Lower leg skin (tissue), 3 donors: ENCODE measurements around the gene GABRD.

ENCODE experiments used
- CTCF ChIP-seq, 3 donors: fragments of 450-650 bp; IDR thresholded peaks; one replicate each; pipeline ENCODE4 v1.5.1; 2016; ENCODE audit warnings: antibody characterized with exemption in 3 of 3, mild to moderate bottlenecking in 3 of 3, moderate library complexity in 2 of 3
- POLR2A ChIP-seq, 2 donors: fragments of 450-650 bp; IDR thresholded peaks; one replicate each; pipeline ENCODE4 v1.6.1; 2016 to 2017; ENCODE audit warnings: antibody characterized with exemption in 2 of 2, mild to moderate bottlenecking in 1 of 2, moderate library complexity in 1 of 2

- no peak for TF ChIP-seq CTCF (IDR thresholded peaks at IDR 0.05)
- TF ChIP-seq POLR2A (IDR thresholded peaks at IDR 0.05): no peak
These were observed 32.5 kb upstream of the GABRD start for GRCh38 chr1:1986451-1987141.
